GM15510 (cell line): ENCODE measurements around the gene SCNN1B.

ENCODE experiments used
- POLR2A ChIP-seq: IDR thresholded peaks from 3 replicates; pipeline ENCODE4 v1.6.1; 2011; ENCODE audit warnings: borderline replicate concordance; ENCODE audit not compliant: insufficient read length; ENCODE audit errors: extremely low read depth

The SCNN1B gene

GRCh38 chr16:23302045-23302956 lies at the start of gene SCNN1B:
Gene SCNN1B, plus strand, starts transcription at chr16:23302302. Its CDS starts 46,298 bp downstream, at chr16:23348600.
- no peak for TF ChIP-seq POLR2A

- no peak for TF ChIP-seq POLR2A
Observed at GRCh38 chr16:23252310-23252709, 49.8 kb upstream of the SCNN1B start.

GRCh38 chr16:23254338-23254737 lies 47.8 kb upstream of the SCNN1B start:
- TF ChIP-seq POLR2A: no peak

- TF ChIP-seq POLR2A: no peak
Observed at GRCh38 chr16:23255000-23255399, 47.1 kb upstream of the SCNN1B start.

- TF ChIP-seq POLR2A: no peak
Observed at GRCh38 chr16:23256440-23256839, 45.7 kb upstream of the SCNN1B start.

GRCh38 chr16:23257682-23258081 lies 44.4 kb upstream of the SCNN1B start:
- no peak for TF ChIP-seq POLR2A

- TF ChIP-seq POLR2A: no peak
Observed at GRCh38 chr16:23258919-23259237, 43.2 kb upstream of the SCNN1B start.

- TF ChIP-seq POLR2A: no peak
Observed at GRCh38 chr16:23267647-23268046, 34.5 kb upstream of the SCNN1B start.

GRCh38 chr16:23268561-23268960 lies 33.5 kb upstream of the SCNN1B start:
- TF ChIP-seq POLR2A: no peak

GRCh38 chr16:23269248-23269953 lies 32.7 kb upstream of the SCNN1B start:
- no peak for TF ChIP-seq POLR2A

- TF ChIP-seq POLR2A: no peak
Observed at GRCh38 chr16:23270654-23271053, 31.4 kb upstream of the SCNN1B start.

- TF ChIP-seq POLR2A: no peak
Observed at GRCh38 chr16:23274968-23275367, 27.1 kb upstream of the SCNN1B start.

- no peak for TF ChIP-seq POLR2A
Observed at GRCh38 chr16:23276821-23277220, 25.3 kb upstream of the SCNN1B start.

- TF ChIP-seq POLR2A: no peak
Observed at GRCh38 chr16:23278031-23278430, 24.1 kb upstream of the SCNN1B start.

GRCh38 chr16:23279721-23280153 lies 22.4 kb upstream of the SCNN1B start:
- TF ChIP-seq POLR2A: no peak
